ENCODE results near the gene IL3.
"Not testable (repeated sequence)": the region's sequence is repeated elsewhere in the genome, so short reads cannot be mapped to it uniquely, and the experiment has no call there.

The IL3 gene

GRCh38 chr5:132099905-132100304 is 39.5 kb downstream of the IL3 start:
- Histone ChIP-seq H3K27me3 (ENCODE audit: control insufficient read depth in 5 of 5, insufficient read depth in 4 of 5, low read length in 5 of 5) (peaks cover 0 to 2% (median 0%) of the 10 kb centered on the region in 5 donors), H3K9ac (ENCODE audit: low read length in 5 of 5) (no peak overlapping the region), H3K4me3 (ENCODE audit: low read depth in 1 of 5, low read length in 5 of 5) (no peak overlapping the region), H3K27ac (ENCODE audit: low read depth, low read length) (no peak overlapping the region), H3K4me1 (ENCODE audit: control insufficient read depth in 5 of 5, insufficient read depth in 5 of 5, low read length in 5 of 5) (peaks cover 2 to 30% (median 16%) of the 10 kb centered on the region in 5 donors), H3K36me3 (ENCODE audit: control insufficient read depth in 5 of 5, insufficient read depth in 5 of 5, low read length in 5 of 5) (no peaks in the 10 kb centered on the region), H3K9me3 (ENCODE audit: control insufficient read depth in 5 of 5, low read length in 5 of 5) (no peaks in the 10 kb centered on the region)

DNA sequence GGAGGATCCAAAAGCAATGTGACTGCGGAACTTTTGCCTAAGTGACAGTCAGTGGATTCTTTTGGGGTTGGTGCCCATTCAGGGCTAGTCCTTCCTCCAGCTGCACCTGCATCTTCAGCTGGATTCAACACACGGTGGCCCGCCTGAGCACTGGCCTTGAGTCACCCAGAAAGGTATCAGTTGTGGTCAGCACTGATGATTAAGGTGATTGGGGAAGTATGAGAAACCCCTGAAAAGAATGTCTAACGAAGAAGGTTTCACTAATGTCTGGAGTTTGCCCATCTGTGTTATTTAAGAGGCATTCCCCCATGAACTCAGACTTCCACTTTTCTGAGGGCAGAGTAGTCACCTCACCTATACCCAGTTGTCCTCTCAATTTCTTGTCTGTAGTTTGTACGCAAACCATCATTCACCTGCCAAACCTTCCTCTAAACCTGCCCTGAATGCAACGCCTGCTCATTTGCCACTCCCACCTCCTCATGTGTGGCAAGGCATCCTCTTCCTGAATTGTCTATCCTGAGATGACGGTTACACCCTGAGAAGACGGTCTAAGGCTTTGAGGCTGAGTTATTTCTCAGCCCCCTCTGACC is 40.3 kb downstream of the IL3 start:
- Histone ChIP-seq H3K27ac (ENCODE audit: low read depth, low read length) (no peak overlapping the region), H3K27me3 (ENCODE audit: control insufficient read depth in 5 of 5, insufficient read depth in 4 of 5, low read length in 5 of 5) (no peaks in the 10 kb centered on the region), H3K4me1 (ENCODE audit: control insufficient read depth in 5 of 5, insufficient read depth in 5 of 5, low read length in 5 of 5) (peaks cover 2 to 24% (median 16%) of the 10 kb centered on the region in 5 donors), H3K4me3 (ENCODE audit: low read depth in 1 of 5, low read length in 5 of 5) (no peak overlapping the region), H3K9me3 (ENCODE audit: control insufficient read depth in 5 of 5, low read length in 5 of 5) (no peaks in the 10 kb centered on the region), H3K36me3 (ENCODE audit: control insufficient read depth in 5 of 5, insufficient read depth in 5 of 5, low read length in 5 of 5) (no peaks in the 10 kb centered on the region), H3K9ac (ENCODE audit: low read length in 5 of 5) (no peak overlapping the region)

GRCh38 chr5:132101385-132101880 is 41.0 kb downstream of the IL3 start:
- no peak overlapping the region for H3K9ac ChIP-seq (ENCODE audit: low read length in 5 of 5)
- H3K4me3 ChIP-seq (ENCODE audit: low read depth in 1 of 5, low read length in 5 of 5), result no peak overlapping the region
- H3K9me3 ChIP-seq (ENCODE audit: control insufficient read depth in 5 of 5, low read length in 5 of 5), result no peaks in the 10 kb centered on the region
- peaks cover 2 to 24% (median 16%) of the 10 kb centered on the region in 5 donors for H3K4me1 ChIP-seq (ENCODE audit: control insufficient read depth in 5 of 5, insufficient read depth in 5 of 5, low read length in 5 of 5)
- no peaks in the 10 kb centered on the region for H3K36me3 ChIP-seq (ENCODE audit: control insufficient read depth in 5 of 5, insufficient read depth in 5 of 5, low read length in 5 of 5)
- H3K27ac ChIP-seq (ENCODE audit: low read depth, low read length), result no peak overlapping the region
- no peaks in the 10 kb centered on the region for H3K27me3 ChIP-seq (ENCODE audit: control insufficient read depth in 5 of 5, insufficient read depth in 4 of 5, low read length in 5 of 5)

- Histone ChIP-seq H3K9me3 (ENCODE audit: control insufficient read depth in 5 of 5, low read length in 5 of 5) (no peaks in the 10 kb centered on the region), H3K36me3 (ENCODE audit: control insufficient read depth in 5 of 5, insufficient read depth in 5 of 5, low read length in 5 of 5) (no peaks in the 10 kb centered on the region), H3K27ac (ENCODE audit: low read depth, low read length) (no peak overlapping the region)
These were observed 41.7 kb downstream of the IL3 start for GRCh38 chr5:132102101-132102701.

DNA sequence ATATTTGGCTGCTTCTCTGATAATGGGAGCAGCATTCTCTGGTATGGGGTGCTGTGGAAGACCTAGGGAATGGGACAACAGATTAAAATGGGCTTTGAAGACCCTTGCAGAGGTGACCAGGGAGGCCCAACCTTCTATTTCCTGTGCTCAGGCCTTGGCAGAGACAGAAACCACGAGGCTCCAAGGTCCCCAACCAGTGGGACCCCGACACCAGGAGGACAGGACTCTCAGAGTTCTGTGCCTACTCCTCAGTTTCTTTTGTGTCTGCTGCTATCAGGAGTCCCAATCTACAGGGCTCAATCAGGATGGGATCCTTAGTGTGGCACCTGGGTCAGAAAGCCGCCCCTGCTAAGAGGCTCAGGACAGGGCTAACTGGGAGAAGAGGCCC is 42.5 kb downstream of the IL3 start:
- H3K27me3 ChIP-seq (ENCODE audit: control insufficient read depth in 5 of 5, insufficient read depth in 4 of 5, low read length in 5 of 5), result no peaks in the 10 kb centered on the region
- peak overlapping the region; percentile 41 for H3K27ac ChIP-seq (ENCODE audit: low read depth, low read length)

More at GRCh38 chr5:132102101-132102701, 41.7 kb downstream of the IL3 start:
- Histone ChIP-seq H3K9ac (ENCODE audit: low read length in 5 of 5) (no peak overlapping the region), H3K27me3 (ENCODE audit: control insufficient read depth in 5 of 5, insufficient read depth in 4 of 5, low read length in 5 of 5) (no peaks in the 10 kb centered on the region), H3K4me1 (ENCODE audit: control insufficient read depth in 5 of 5, insufficient read depth in 5 of 5, low read length in 5 of 5) (peaks cover 2 to 24% (median 16%) of the 10 kb centered on the region in 5 donors), H3K4me3 (ENCODE audit: low read depth in 1 of 5, low read length in 5 of 5) (no peak overlapping the region)

DNA sequence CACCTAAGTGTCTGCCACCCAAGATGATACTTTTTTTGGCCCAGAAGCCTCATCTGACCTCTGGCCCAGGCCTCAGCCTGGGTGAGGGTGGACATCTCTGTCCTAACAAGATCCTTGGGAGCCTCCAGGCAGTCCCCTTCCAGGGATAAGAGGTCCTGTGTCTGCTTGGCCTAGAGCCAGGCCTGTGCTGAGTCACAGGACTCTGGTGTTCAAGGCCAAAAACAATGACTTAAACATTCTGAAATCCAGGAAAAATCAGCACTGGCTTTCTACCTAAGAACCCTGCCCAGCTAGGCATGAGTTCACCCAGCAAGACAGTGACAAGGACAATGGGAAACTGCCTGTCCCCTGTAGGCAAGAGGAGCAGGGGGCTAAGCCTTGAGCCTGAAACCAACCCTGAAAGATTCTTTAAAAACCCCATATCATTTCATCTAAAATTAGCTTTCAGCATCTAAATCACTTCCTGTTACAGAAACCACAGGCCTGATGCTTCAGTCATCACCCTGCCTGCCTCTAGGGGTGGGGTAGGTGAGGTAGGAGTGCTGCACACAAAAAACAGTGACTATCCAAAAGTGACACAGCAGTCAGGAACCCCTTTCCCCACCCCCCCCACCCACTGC is 43.0 kb downstream of the IL3 start:
- H3K4me1 ChIP-seq (ENCODE audit: control insufficient read depth in 5 of 5, insufficient read depth in 5 of 5, low read length in 5 of 5), result peaks cover 2 to 24% (median 16%) of the 10 kb centered on the region in 5 donors
- H3K27ac ChIP-seq (ENCODE audit: low read depth, low read length), result peak overlapping the region; percentile 41
- no peaks in the 10 kb centered on the region for H3K27me3 ChIP-seq (ENCODE audit: control insufficient read depth in 5 of 5, insufficient read depth in 4 of 5, low read length in 5 of 5)
- H3K9ac ChIP-seq (ENCODE audit: low read length in 5 of 5), result no peak overlapping the region
- H3K4me3 ChIP-seq (ENCODE audit: low read depth in 1 of 5, low read length in 5 of 5), result no peak overlapping the region
- H3K9me3 ChIP-seq (ENCODE audit: control insufficient read depth in 5 of 5, low read length in 5 of 5), result no peaks in the 10 kb centered on the region
- no peaks in the 10 kb centered on the region for H3K36me3 ChIP-seq (ENCODE audit: control insufficient read depth in 5 of 5, insufficient read depth in 5 of 5, low read length in 5 of 5)

More for the DNA sequence above, 42.5 kb downstream of the IL3 start:
- Histone ChIP-seq H3K4me3 (ENCODE audit: low read depth in 1 of 5, low read length in 5 of 5) (no peak overlapping the region), H3K9ac (ENCODE audit: low read length in 5 of 5) (no peak overlapping the region), H3K4me1 (ENCODE audit: control insufficient read depth in 5 of 5, insufficient read depth in 5 of 5, low read length in 5 of 5) (peaks cover 2 to 24% (median 16%) of the 10 kb centered on the region in 5 donors), H3K36me3 (ENCODE audit: control insufficient read depth in 5 of 5, insufficient read depth in 5 of 5, low read length in 5 of 5) (no peaks in the 10 kb centered on the region), H3K9me3 (ENCODE audit: control insufficient read depth in 5 of 5, low read length in 5 of 5) (no peaks in the 10 kb centered on the region)

DNA sequence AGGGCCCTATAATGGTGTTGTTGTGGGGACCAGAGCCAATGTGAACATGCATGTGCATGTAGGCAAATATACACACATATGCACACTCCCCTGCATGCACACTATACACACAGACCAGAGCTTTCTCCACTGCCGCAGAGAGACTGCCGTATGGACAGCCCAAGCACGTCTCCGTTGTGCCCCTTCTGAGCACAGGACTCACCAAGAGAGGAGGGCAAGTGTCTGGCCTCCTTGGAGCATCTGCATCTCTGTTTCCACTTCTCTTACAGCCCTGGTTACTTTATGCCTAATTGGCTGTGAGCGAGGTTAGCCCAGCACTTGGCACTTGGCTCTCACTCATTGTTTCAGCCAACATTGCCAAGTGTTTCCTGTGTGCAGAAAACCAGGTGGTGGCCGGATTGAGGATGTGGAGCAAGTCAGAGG is 43.5 kb downstream of the IL3 start:
- Histone ChIP-seq H3K9ac (ENCODE audit: low read length in 5 of 5) (no peak overlapping the region), H3K4me3 (ENCODE audit: low read depth in 1 of 5, low read length in 5 of 5) (no peak overlapping the region)

DNA sequence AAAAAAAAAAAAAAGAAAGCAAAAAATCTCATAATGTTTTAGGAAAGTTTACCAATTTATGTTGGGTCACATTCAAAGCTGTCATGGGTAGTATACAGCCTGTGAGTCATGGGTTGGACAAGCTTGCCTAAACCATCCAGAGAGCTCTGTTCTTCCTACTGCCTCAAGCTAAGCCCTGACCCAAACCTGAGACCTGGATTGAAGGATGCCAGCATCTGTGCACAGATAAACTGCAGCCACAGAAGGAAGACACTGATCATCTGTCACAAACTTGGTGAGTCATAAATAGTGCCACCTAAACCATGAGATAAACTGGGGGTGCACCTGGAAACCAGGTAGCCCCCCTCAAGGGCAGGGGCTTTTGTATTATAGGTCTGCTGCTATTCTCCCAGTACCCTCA is 44.1 kb downstream of the IL3 start:
- Histone ChIP-seq H3K9me3 (ENCODE audit: control insufficient read depth in 5 of 5, low read length in 5 of 5) (no peaks in the 10 kb centered on the region), H3K4me3 (ENCODE audit: low read depth in 1 of 5, low read length in 5 of 5) (no peak overlapping the region), H3K4me1 (ENCODE audit: control insufficient read depth in 5 of 5, insufficient read depth in 5 of 5, low read length in 5 of 5) (peaks cover 2 to 24% (median 16%) of the 10 kb centered on the region in 5 donors), H3K36me3 (ENCODE audit: control insufficient read depth in 5 of 5, insufficient read depth in 5 of 5, low read length in 5 of 5) (no peaks in the 10 kb centered on the region), H3K9ac (ENCODE audit: low read length in 5 of 5) (no peak overlapping the region), H3K27ac (ENCODE audit: low read depth, low read length) (no peak overlapping the region), H3K27me3 (ENCODE audit: control insufficient read depth in 5 of 5, insufficient read depth in 4 of 5, low read length in 5 of 5) (no peaks in the 10 kb centered on the region)

More for the DNA sequence above, 43.5 kb downstream of the IL3 start:
- H3K36me3 ChIP-seq (ENCODE audit: control insufficient read depth in 5 of 5, insufficient read depth in 5 of 5, low read length in 5 of 5), result no peaks in the 10 kb centered on the region
- H3K9me3 ChIP-seq (ENCODE audit: control insufficient read depth in 5 of 5, low read length in 5 of 5), result no peaks in the 10 kb centered on the region
- H3K4me1 ChIP-seq (ENCODE audit: control insufficient read depth in 5 of 5, insufficient read depth in 5 of 5, low read length in 5 of 5), result peaks cover 2 to 24% (median 16%) of the 10 kb centered on the region in 5 donors
- no peaks in the 10 kb centered on the region for H3K27me3 ChIP-seq (ENCODE audit: control insufficient read depth in 5 of 5, insufficient read depth in 4 of 5, low read length in 5 of 5)
- H3K27ac ChIP-seq (ENCODE audit: low read depth, low read length), result no peak overlapping the region

GRCh38 chr5:132105688-132106087 is 45.2 kb downstream of the IL3 start:
- H3K27me3 ChIP-seq (ENCODE audit: control insufficient read depth in 5 of 5, insufficient read depth in 4 of 5, low read length in 5 of 5), result no peaks in the 10 kb centered on the region
- no peak overlapping the region for H3K27ac ChIP-seq (ENCODE audit: low read depth, low read length)
- no peak overlapping the region for H3K4me3 ChIP-seq (ENCODE audit: low read depth in 1 of 5, low read length in 5 of 5)
- no peaks in the 10 kb centered on the region for H3K36me3 ChIP-seq (ENCODE audit: control insufficient read depth in 5 of 5, insufficient read depth in 5 of 5, low read length in 5 of 5)
- H3K9ac ChIP-seq (ENCODE audit: low read length in 5 of 5), result no peak overlapping the region
- H3K9me3 ChIP-seq (ENCODE audit: control insufficient read depth in 5 of 5, low read length in 5 of 5), result no peaks in the 10 kb centered on the region
- H3K4me1 ChIP-seq (ENCODE audit: control insufficient read depth in 5 of 5, insufficient read depth in 5 of 5, low read length in 5 of 5), result peaks cover 2 to 24% (median 16%) of the 10 kb centered on the region in 5 donors

DNA sequence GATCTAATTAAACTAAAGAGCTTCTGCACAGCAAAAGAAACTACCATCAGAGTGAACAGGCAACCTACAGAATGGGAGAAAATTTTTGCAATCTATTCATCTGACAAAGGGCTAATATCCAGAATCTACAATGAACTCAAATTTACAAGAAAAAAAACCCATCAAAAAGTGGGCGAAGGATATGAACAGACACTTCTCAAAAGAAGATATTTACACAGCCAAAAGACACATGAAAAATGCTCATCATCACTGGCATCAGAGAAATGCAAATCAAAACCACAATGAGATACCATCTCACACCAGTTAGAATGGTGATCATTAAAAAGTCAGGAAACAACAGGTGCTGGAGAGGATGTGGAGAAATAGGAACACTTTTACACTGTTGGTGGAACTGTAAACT is 48.0 kb downstream of the IL3 start:
- H3K27ac ChIP-seq (ENCODE audit: low read depth, low read length); H3K27me3 ChIP-seq (ENCODE audit: control insufficient read depth in 5 of 5, insufficient read depth in 4 of 5, low read length in 5 of 5); H3K9me3 ChIP-seq (ENCODE audit: control insufficient read depth in 5 of 5, low read length in 5 of 5); H3K4me3 ChIP-seq (ENCODE audit: low read depth in 1 of 5, low read length in 5 of 5); H3K9ac ChIP-seq (ENCODE audit: low read length in 5 of 5); H3K36me3 ChIP-seq (ENCODE audit: control insufficient read depth in 5 of 5, insufficient read depth in 5 of 5, low read length in 5 of 5): not testable (repeated sequence)
- H3K4me1 ChIP-seq (ENCODE audit: control insufficient read depth in 5 of 5, insufficient read depth in 5 of 5, low read length in 5 of 5), result peaks cover 2 to 15% (median 8%) of the 10 kb centered on the region in 5 donors

Data from subcutaneous abdominal adipose tissue (tissue), 5 donors.